WTC11 (cell line): ENCODE measurements around the gene B3GLCT. TPM values are rescaled to one million over a fixed set of nuclear protein-coding genes. Genes with fewer than 3 reads are reported as not detected.

Source experiments
- ATAC-seq: fragments of 200-7000 bp; cut with Tn5 transposase; 2 replicates; pipeline ENCODE4 v1.10.0; 2021; ENCODE audit warnings: mild to moderate bottlenecking, moderate library complexity
- CTCF ChIA-PET: fragments of 300-600 bp; sonication (Branson Sonifier 250); formaldehyde crosslinking; loops from one replicate; lab custom pipeline; 2021; ENCODE audit warnings: antibody characterized with exemption; lab: Charles Lee
- POLR2A ChIA-PET: fragments of 350-600 bp; sonication (Branson Sonifier 250); formaldehyde crosslinking; loops from one replicate; lab custom pipeline; 2021; ENCODE audit warnings: antibody characterized with exemption; lab: Charles Lee
- DNase-seq: peaks from one replicate; pipeline ENCODE4 v3.0.0; 2021; ENCODE audit warnings: low spot score
- H3K27ac Mint-ChIP-seq: 2 replicates; pipeline ENCODE4 v1.8.0; 2021; ENCODE audit warnings: mixed read lengths
- H3K27me3 Mint-ChIP-seq: 2 replicates; pipeline ENCODE4 v1.8.0; 2021; ENCODE audit warnings: low read depth, mild to moderate bottlenecking, moderate library complexity, mixed read lengths
- H3K36me3 Mint-ChIP-seq: 2 replicates; pipeline ENCODE4 v1.8.0; 2021; ENCODE audit warnings: mixed read lengths
- H3K4me1 Mint-ChIP-seq: 2 replicates; pipeline ENCODE4 v1.8.0; 2022; ENCODE audit warnings: mixed read lengths
- H3K4me3 Mint-ChIP-seq: 2 replicates; pipeline ENCODE4 v1.8.0; 2021; ENCODE audit warnings: mild to moderate bottlenecking, moderate library complexity, mixed read lengths
- H3K9me3 Mint-ChIP-seq: 2 replicates; pipeline ENCODE4 v1.8.0; 2021; ENCODE audit warnings: mixed read lengths
- ATF2 ChIP-seq: sonication (generic); formaldehyde crosslinking; IDR thresholded peaks from 2 replicates; pipeline ENCODE4 v1.8.1; 2022; ENCODE audit warnings: low read depth, missing genetic modification reagents, borderline replicate concordance
- E2F1 ChIP-seq: sonication (generic); formaldehyde crosslinking; IDR thresholded peaks from 2 replicates; pipeline ENCODE4 v1.8.0; 2022; ENCODE audit warnings: mild to moderate bottlenecking, missing genetic modification reagents
- E2F4 ChIP-seq: sonication (generic); formaldehyde crosslinking; IDR thresholded peaks from 2 replicates; pipeline ENCODE4 v1.8.1; 2022; ENCODE audit warnings: low read depth, mild to moderate bottlenecking, moderate library complexity, missing genetic modification reagents, borderline replicate concordance
- JUN ChIP-seq: sonication (generic); formaldehyde crosslinking; IDR thresholded peaks from 2 replicates; pipeline ENCODE4 v1.8.0; 2023; ENCODE audit warnings: mild to moderate bottlenecking, missing genetic modification reagents
- KAT7 ChIP-seq: sonication (generic); formaldehyde crosslinking; IDR thresholded peaks from 2 replicates; pipeline ENCODE4 v1.8.1; 2023; ENCODE audit warnings: missing genetic modification reagents, mild to moderate bottlenecking, borderline replicate concordance
- NFE2L1 ChIP-seq: sonication (generic); formaldehyde crosslinking; IDR thresholded peaks from 2 replicates; pipeline ENCODE4 v1.8.1; 2023; ENCODE audit warnings: missing genetic modification reagents
- NR2C2 ChIP-seq: sonication (generic); formaldehyde crosslinking; IDR thresholded peaks from 2 replicates; pipeline ENCODE4 v1.8.0; 2022; ENCODE audit warnings: mild to moderate bottlenecking, missing genetic modification reagents
- RELA ChIP-seq: sonication (generic); formaldehyde crosslinking; IDR thresholded peaks from 2 replicates; pipeline ENCODE4 v1.8.1; 2022; ENCODE audit warnings: missing genetic modification reagents, mild to moderate bottlenecking, borderline replicate concordance
- USF1 ChIP-seq: sonication (generic); formaldehyde crosslinking; IDR thresholded peaks from 2 replicates; pipeline ENCODE4 v1.8.0; 2022; ENCODE audit warnings: mild to moderate bottlenecking, missing genetic modification reagents
- USF2 ChIP-seq: sonication (generic); formaldehyde crosslinking; IDR thresholded peaks from 2 replicates; pipeline ENCODE4 v1.8.1; 2023; ENCODE audit warnings: mild to moderate bottlenecking, missing genetic modification reagents, moderate library complexity
- ZNF263 ChIP-seq: sonication (generic); formaldehyde crosslinking; IDR thresholded peaks from 2 replicates; pipeline ENCODE4 v1.8.1; 2022; ENCODE audit warnings: low read depth, mild to moderate bottlenecking, moderate library complexity, missing genetic modification reagents
- ZNF317 ChIP-seq: sonication (generic); formaldehyde crosslinking; IDR thresholded peaks from 2 replicates; pipeline ENCODE4 v1.8.1; 2023; ENCODE audit warnings: low read depth, mild to moderate bottlenecking, moderate library complexity, missing genetic modification reagents, borderline replicate concordance
- ZNF423 ChIP-seq: fragments of 250-450 bp; sonication (Bioruptor Pico); IDR thresholded peaks from 2 replicates; pipeline ENCODE4 v2.1.2; 2022; ENCODE audit warnings: mild to moderate bottlenecking, moderate library complexity
- ZNF671 ChIP-seq: fragments of 250-450 bp; sonication (Bioruptor Pico); IDR thresholded peaks from 2 replicates; pipeline ENCODE4 v1.8.0; 2021; ENCODE audit warnings: mild to moderate bottlenecking
- total RNA-seq: library from RNA; stranded (reverse); gene quantifications from 3 replicates; pipeline ENCODE4 v1.2.3, GENCODE V29; 2021
- TF ChIP-seq, protein P1 (sequence below): sonication (generic); formaldehyde crosslinking; IDR thresholded peaks from 2 replicates; pipeline ENCODE4 v1.8.0; 2022; ENCODE audit warnings: mild to moderate bottlenecking, missing genetic modification reagents
- TF ChIP-seq, protein P2 (sequence below): fragments of 250-450 bp; sonication (Bioruptor Pico); IDR thresholded peaks from 2 replicates; pipeline ENCODE4 v1.8.0; 2021; ENCODE audit warnings: mild to moderate bottlenecking
- TF ChIP-seq, protein P3 (sequence below): fragments of 200-600 bp; IDR thresholded peaks from 2 replicates; pipeline ENCODE4 v1.8.0; 2022; ENCODE audit warnings: antibody characterized with exemption
- TF ChIP-seq, protein P4 (sequence below): sonication (generic); formaldehyde crosslinking; IDR thresholded peaks from 2 replicates; pipeline ENCODE4 v1.8.1; 2022; ENCODE audit warnings: missing genetic modification reagents, borderline replicate concordance

The B3GLCT gene
- total RNA-seq, 1 experiment from 2014 or later: 2.4 TPM

GRCh38 chr13:31160857-31161556, 38.8 kb upstream of the B3GLCT start:
- TF ChIP-seq E2F4 (CRISPR knock-in tag) (no peak), KAT7 (0 out of 2 replicates have a peak, but pooled peaks have one; percentile 28)
- Mint-ChIP-seq H3K4me1 (peaks cover 27% of the 10 kb centered on the region), H3K27me3 (no peaks in the 10 kb centered on the region), H3K36me3 (peaks cover 9% of the 10 kb centered on the region), H3K9me3 (no peaks in the 10 kb centered on the region), H3K27ac (peak overlapping the region; percentile 85; the same call in 1 of the 2 replicates), H3K4me3 (peak overlapping the region; percentile 97)
- ATAC-seq (peak; percentile 1), DNase-seq (peak; percentile 44)
- POLR2A ChIA-PET: no interaction called here
- CTCF ChIA-PET: interaction anchor here (2.1 kb wide), 1 partner anchor 109 kb away, joined by 8 read pairs; no protein-coding TSS in a partner anchor

DNA sequence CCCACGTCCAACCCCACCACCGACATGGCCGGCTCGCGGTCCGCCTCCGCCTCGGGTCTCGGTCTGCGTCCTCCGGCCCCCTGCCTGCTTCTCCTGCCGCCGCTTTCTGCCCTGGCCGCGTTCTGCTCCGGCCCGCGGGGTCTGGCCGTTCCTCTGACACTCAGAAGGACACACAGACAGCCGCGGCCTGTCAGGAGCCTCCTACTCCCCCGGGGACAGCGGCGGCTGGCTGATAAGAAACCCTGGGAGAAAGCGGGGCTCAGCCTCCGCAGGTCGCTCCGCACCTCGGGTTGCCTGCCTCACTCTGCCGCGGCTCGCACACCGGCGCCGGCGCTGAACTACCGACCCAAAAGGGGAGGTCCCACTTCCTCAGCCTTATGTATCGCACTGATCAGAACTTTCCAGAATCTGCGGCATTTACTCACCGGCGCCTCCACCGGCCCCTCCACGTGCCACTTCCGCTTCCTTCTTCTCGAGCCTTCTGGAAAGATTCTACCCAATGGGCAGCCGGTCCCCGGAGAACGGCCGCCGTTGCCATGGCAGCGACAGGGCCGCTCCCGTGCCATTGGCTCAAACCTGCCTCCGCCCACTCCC, 38.1 kb upstream of the B3GLCT start, which contains the start of gene HSPH1:
Gene HSPH1, minus strand, starts transcription at position 348 of the 594 bp plus-strand sequence. Its CDS starts 322 bp downstream, at position 26.
- ChIA-PET CTCF (interaction anchor here (0.5 kb wide), 1 partner anchor 51 kb away, joined by 4 read pairs; no protein-coding TSS in a partner anchor), POLR2A (no interaction called here)
- H3K4me1 Mint-ChIP-seq: peaks cover 27% of the 10 kb centered on the region
- ATAC-seq: peak; percentile 89
- peak; percentile 97 for DNase-seq
- peak within 1 kb of the TSS; percentile 97 for H3K4me3 Mint-ChIP-seq
- no peaks in the 10 kb centered on the region for H3K9me3 Mint-ChIP-seq
- peak within 1 kb of the TSS; percentile 96 for H3K27ac Mint-ChIP-seq
- H3K27me3 Mint-ChIP-seq: no peaks in the 10 kb centered on the region
- peaks cover 9% of the 10 kb centered on the region for H3K36me3 Mint-ChIP-seq
- TF ChIP-seq NFE2L1 (CRISPR knock-in tag): peak; percentile 76; the same call in 1 of the 2 replicates
- no peak for TF ChIP-seq E2F1 (CRISPR knock-in tag)
- TF ChIP-seq JUN: 0 out of 2 replicates have a peak, but pooled peaks have one; percentile 50
- TF ChIP-seq, protein P1, sequence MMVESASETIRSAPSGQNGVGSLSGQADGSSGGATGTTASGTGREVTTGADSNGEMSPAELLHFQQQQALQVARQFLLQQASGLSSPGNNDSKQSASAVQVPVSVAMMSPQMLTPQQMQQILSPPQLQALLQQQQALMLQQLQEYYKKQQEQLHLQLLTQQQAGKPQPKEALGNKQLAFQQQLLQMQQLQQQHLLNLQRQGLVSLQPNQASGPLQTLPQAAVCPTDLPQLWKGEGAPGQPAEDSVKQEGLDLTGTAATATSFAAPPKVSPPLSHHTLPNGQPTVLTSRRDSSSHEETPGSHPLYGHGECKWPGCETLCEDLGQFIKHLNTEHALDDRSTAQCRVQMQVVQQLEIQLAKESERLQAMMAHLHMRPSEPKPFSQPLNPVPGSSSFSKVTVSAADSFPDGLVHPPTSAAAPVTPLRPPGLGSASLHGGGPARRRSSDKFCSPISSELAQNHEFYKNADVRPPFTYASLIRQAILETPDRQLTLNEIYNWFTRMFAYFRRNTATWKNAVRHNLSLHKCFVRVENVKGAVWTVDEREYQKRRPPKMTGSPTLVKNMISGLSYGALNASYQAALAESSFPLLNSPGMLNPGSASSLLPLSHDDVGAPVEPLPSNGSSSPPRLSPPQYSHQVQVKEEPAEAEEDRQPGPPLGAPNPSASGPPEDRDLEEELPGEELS: peak; percentile 82
- TF ChIP-seq ZNF263 (CRISPR knock-in tag): no peak
- TF ChIP-seq NR2C2 (CRISPR knock-in tag): no peak
- TF ChIP-seq ZNF317: no peak
- no peak for TF ChIP-seq RELA (CRISPR knock-in tag)
- TF ChIP-seq ATF2: no peak
- TF ChIP-seq, protein P2, sequence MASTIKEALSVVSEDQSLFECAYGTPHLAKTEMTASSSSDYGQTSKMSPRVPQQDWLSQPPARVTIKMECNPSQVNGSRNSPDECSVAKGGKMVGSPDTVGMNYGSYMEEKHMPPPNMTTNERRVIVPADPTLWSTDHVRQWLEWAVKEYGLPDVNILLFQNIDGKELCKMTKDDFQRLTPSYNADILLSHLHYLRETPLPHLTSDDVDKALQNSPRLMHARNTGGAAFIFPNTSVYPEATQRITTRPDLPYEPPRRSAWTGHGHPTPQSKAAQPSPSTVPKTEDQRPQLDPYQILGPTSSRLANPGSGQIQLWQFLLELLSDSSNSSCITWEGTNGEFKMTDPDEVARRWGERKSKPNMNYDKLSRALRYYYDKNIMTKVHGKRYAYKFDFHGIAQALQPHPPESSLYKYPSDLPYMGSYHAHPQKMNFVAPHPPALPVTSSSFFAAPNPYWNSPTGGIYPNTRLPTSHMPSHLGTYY (CRISPR knock-in tag): no peak
- TF ChIP-seq, protein P3, sequence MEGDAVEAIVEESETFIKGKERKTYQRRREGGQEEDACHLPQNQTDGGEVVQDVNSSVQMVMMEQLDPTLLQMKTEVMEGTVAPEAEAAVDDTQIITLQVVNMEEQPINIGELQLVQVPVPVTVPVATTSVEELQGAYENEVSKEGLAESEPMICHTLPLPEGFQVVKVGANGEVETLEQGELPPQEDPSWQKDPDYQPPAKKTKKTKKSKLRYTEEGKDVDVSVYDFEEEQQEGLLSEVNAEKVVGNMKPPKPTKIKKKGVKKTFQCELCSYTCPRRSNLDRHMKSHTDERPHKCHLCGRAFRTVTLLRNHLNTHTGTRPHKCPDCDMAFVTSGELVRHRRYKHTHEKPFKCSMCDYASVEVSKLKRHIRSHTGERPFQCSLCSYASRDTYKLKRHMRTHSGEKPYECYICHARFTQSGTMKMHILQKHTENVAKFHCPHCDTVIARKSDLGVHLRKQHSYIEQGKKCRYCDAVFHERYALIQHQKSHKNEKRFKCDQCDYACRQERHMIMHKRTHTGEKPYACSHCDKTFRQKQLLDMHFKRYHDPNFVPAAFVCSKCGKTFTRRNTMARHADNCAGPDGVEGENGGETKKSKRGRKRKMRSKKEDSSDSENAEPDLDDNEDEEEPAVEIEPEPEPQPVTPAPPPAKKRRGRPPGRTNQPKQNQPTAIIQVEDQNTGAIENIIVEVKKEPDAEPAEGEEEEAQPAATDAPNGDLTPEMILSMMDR: no peak
- peak; percentile 79 for TF ChIP-seq USF2 (CRISPR knock-in tag)
- TF ChIP-seq, protein P4, sequence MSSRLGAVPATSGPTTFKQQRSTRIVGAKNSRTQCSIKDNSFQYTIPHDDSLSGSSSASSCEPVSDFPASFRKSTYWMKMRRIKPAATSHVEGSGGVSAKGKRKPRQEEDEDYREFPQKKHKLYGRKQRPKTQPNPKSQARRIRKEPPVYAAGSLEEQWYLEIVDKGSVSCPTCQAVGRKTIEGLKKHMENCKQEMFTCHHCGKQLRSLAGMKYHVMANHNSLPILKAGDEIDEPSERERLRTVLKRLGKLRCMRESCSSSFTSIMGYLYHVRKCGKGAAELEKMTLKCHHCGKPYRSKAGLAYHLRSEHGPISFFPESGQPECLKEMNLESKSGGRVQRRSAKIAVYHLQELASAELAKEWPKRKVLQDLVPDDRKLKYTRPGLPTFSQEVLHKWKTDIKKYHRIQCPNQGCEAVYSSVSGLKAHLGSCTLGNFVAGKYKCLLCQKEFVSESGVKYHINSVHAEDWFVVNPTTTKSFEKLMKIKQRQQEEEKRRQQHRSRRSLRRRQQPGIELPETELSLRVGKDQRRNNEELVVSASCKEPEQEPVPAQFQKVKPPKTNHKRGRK (CRISPR knock-in tag): no peak
- TF ChIP-seq USF1 (CRISPR knock-in tag): peak; percentile 77
- TF ChIP-seq E2F4 (CRISPR knock-in tag): no peak
- TF ChIP-seq ZNF671 (CRISPR knock-in tag): no peak
- no peak for TF ChIP-seq ZNF423 (CRISPR knock-in tag)
